Measurements from ENCODE around the gene DPEP2.
"Not testable (repeated sequence)": the region's sequence is repeated elsewhere in the genome, so short reads cannot be mapped to it uniquely, and the experiment has no call there.

DPEP2 gene

DNA sequence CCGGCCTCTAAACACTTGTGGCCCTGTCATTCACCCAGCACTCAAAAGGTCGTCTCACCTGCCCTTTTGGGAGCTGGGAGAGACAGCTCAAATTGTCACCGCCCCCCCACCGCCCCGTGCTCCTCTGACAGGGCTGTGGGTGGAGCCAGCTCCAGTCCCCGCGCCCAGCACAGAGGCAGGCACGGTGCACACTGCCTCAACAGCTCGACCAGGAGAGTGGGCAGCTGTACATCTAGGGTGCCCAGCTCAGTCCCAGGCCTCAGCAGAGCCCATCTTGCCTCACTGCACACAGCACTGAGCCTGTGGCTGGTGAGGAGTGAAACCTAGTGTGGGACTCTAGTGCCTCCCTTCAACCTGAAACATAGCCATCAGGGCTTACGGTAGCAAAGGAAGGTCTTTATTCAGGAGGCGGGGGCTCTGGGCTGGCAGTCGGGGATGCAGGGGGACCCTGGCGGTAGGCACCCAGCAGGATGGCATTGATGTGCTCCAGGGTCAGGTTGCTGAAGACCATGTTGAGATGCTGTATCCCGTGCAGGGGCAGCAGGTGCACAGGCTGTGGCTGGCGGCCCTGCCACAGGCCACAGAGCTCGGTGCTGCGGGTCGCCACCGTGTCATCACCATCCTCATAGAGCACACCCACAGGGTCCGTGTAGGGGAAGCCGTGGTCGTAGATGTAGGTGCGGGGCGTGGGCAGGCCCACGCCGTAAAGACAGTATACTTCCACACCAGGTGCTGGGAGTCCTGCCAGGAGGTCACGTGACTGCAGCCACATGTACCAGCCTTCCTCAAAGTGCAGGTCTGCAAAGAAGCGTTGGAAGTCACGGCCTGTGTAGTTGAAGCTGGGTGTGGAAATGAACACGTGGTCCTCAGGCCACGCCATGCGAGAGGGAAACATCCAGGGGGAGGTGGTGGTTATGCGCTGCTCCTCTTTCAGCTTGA lies 59.5 kb downstream of the DPEP2 start:
- DNase-seq: peak in 1 of 56 donors; percentile 48

- DNase-seq: not testable (repeated sequence)
These were observed 61.6 kb downstream of the DPEP2 start for GRCh38 chr16:67937713-67938112.

Data from amygdala (tissue), 56 donors.